Mucosa of rectum (tissue), 2 donors: ENCODE data around the gene USP40.

Source experiments
- H3K27ac ChIP-seq, 2 donors: one replicate each; pipeline ENCODE4 v1.7.0; 2013; ENCODE audit warnings: inconsistent platforms in 2 of 2, low read depth in 2 of 2, low read length in 2 of 2
- H3K27me3 ChIP-seq, 2 donors: one replicate each; pipeline ENCODE4 v1.7.0; 2013; ENCODE audit warnings: low read length in 2 of 2; ENCODE audit not compliant: control insufficient read depth in 2 of 2, insufficient read depth in 2 of 2
- H3K36me3 ChIP-seq, 2 donors: one replicate each; pipeline ENCODE4 v1.7.0; 2013; ENCODE audit warnings: low read length in 2 of 2; ENCODE audit not compliant: control insufficient read depth in 2 of 2, insufficient read depth in 2 of 2
- H3K4me1 ChIP-seq, 2 donors: one replicate each; pipeline ENCODE4 v1.7.0; 2013; ENCODE audit warnings: low read length in 2 of 2, mild to moderate bottlenecking in 1 of 2; ENCODE audit not compliant: control insufficient read depth in 2 of 2, insufficient read depth in 2 of 2
- H3K4me3 ChIP-seq, 2 donors: one replicate each; pipeline ENCODE4 v1.7.0; 2013; ENCODE audit warnings: low read length in 2 of 2
- H3K9ac ChIP-seq, 2 donors: one replicate each; pipeline ENCODE4 v1.7.0; 2013; ENCODE audit warnings: low read length in 2 of 2, low read depth in 1 of 2, mild to moderate bottlenecking in 1 of 2
- H3K9me3 ChIP-seq, 2 donors: one replicate each; pipeline ENCODE4 v1.7.0; 2013; ENCODE audit warnings: low read length in 2 of 2; ENCODE audit not compliant: control insufficient read depth in 2 of 2
- donor health status: healthy.
- donor health status: Normal muscosa, but diverticular disease.

The USP40 gene

DNA sequence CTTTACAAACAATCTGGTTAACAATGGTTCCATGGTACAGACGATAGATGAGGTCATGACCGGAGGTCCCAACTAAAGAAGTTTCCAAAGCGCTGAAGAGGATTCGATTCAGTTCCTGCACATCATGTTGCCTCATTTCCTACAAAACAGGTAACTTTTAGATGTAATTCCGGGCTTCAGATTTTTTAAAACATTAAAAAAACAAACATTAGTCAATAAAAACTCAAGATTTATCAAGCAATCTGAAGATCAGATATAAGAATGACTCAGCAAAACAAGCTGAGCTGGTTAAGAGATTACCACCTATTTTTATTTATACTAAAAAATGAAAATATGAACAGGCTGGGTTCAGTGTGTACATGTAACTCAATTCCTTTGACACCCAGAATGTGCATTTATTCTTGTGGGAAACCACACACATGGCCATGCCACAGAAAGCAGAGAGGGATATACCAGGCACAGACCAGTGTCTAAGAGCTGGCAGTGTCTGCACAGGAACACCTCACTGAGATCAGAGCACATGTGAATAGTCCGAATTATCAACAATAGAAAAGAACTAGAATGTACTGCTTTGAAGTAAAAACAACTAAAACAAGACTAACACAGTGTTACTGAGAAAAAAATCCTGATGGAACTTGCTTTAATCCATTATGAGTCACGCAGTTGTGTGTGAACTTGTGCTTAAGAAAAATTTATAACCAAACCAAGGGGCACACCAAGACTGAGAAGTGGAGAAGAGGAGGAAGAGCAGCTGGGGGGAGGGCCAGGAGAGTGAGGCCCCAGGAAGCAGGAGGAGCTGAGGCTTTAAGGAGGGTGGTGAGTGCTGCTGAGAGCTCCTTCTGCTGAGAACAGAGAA, 9.5 kb downstream of the USP40 start:
- Histone ChIP-seq H3K27ac (no peak overlapping the region), H3K4me1 (no peaks in the 10 kb centered on the region), H3K9me3 (no peaks in the 10 kb centered on the region), H3K27me3 (no peaks in the 10 kb centered on the region), H3K4me3 (no peak overlapping the region), H3K36me3 (peaks cover 20% of the 10 kb centered on the region in 2 donors), H3K9ac (no peak overlapping the region)

DNA sequence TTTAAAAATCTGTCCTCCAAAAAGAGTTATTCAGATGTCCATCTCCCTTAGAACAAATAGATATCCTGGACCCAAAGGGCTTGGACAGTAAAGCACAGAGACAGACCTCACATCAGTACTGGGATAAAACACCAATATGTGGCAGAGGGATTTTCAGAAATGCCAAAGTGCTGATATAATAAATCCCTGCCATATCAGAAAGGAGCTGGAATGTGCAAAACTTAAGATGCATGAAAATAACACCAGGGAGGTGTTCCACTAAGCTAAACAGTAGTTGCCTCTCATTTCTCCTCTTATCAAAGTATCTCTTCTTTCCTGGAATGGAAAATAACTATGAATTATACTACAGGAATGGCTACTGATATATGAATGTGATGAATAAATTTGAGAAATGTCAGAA, 13.2 kb downstream of the USP40 start:
- H3K4me3 ChIP-seq: no peak overlapping the region
- H3K36me3 ChIP-seq: peaks cover 14 to 28% of the 10 kb centered on the region in 2 donors
- no peak overlapping the region for H3K27ac ChIP-seq
- no peaks in the 10 kb centered on the region for H3K27me3 ChIP-seq
- no peak overlapping the region for H3K9ac ChIP-seq
- no peaks in the 10 kb centered on the region for H3K4me1 ChIP-seq
- no peaks in the 10 kb centered on the region for H3K9me3 ChIP-seq

DNA sequence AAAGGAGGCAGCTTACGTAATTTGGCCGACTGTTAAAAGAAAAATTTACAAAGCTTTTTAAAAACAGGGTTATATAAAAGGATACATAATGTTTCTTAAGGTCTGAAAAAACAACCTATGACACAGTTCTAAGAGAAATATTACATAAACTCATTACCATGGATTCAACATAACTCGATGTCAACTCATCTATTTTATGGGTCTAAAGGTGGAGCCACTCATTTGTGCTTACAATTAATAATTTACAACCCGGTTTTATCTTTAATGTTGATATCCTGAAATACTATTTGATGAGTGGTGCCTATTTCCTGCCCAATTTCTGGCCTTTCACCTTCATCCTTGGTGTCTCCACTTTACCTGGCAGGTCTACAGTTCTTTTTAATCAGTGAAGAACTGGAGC, 15.1 kb downstream of the USP40 start:
- no peak overlapping the region for H3K27ac ChIP-seq
- H3K36me3 ChIP-seq: peaks cover 15 to 26% of the 10 kb centered on the region in 2 donors
- H3K9me3 ChIP-seq: no peaks in the 10 kb centered on the region

DNA sequence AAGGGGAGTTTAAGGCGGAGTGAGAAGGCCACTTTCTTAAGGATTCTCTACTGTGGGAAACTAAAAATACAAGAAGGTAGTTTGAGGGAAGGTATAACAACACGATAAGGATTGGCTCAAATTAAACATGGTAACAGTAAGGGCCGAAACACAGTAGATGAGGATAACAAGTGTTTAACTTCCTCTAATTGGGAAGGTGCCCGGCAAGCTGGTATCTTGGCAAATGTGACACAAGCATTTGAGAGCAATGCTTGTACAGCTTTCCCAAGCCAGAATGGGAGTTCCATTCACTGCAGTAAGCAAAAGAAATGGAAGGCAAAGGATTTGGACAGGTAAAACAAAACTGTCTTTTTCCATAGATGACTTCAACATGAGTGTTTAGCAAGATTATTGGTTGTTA, 19.8 kb downstream of the USP40 start:
- Histone ChIP-seq H3K36me3 (peaks cover 11 to 24% of the 10 kb centered on the region in 2 donors), H3K27me3 (no peaks in the 10 kb centered on the region), H3K4me1 (peaks cover 2 to 4% of the 10 kb centered on the region in 2 donors), H3K4me3 (no peak overlapping the region), H3K9ac (no peak overlapping the region), H3K27ac (no peak overlapping the region), H3K9me3 (no peaks in the 10 kb centered on the region)

More for the DNA sequence above, 15.1 kb downstream of the USP40 start:
- Histone ChIP-seq H3K27me3 (no peaks in the 10 kb centered on the region), H3K4me3 (no peak overlapping the region), H3K4me1 (no peaks in the 10 kb centered on the region), H3K9ac (no peak overlapping the region)

DNA sequence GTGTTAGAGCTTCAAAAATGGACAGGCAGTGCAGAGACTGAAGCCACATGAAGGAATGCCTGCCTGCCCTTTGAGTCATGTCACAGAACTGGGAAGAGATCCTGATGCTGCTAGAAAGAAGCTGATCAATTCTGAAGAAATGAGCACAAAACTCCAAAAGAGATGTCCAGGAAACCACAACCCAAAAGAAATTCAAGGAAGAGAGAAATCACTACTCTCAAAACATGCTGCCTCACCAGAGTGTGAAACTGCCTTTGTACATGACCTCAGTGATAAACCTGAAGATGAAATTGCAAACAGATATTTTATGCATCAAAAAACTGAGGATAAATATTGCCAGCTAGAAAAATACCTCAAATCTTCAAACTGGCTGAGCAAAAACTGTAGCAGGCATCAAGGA, 20.5 kb downstream of the USP40 start:
- H3K9me3 ChIP-seq: no peaks in the 10 kb centered on the region
- peaks cover 2 to 4% of the 10 kb centered on the region in 2 donors for H3K4me1 ChIP-seq
- H3K27me3 ChIP-seq: no peaks in the 10 kb centered on the region
- no peak overlapping the region for H3K27ac ChIP-seq
- H3K9ac ChIP-seq: no peak overlapping the region
- no peak overlapping the region for H3K4me3 ChIP-seq
- H3K36me3 ChIP-seq: peaks cover 11 to 21% of the 10 kb centered on the region in 2 donors

DNA sequence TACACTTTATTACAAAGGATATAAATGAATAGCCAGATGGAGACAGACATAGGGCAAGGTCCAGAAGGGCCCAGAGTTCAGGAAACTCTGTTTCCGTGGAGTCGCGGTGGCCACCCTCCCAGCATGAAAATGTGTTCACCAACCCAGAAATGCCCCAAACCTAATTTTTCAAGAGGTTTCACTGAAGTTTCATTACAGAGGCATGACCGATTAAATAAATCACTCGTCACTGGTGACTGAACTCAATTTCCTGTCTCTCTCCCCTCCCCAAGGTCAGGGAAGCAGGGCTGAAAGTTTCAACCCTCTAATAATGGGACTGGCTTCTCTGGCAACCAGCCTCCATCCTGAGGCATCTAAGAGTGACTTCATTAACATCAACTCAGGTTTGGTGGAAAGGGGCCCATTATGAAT, 22.4 kb downstream of the USP40 start:
- H3K4me3 ChIP-seq: no peak overlapping the region
- no peak overlapping the region for H3K9ac ChIP-seq
- H3K27me3 ChIP-seq: no peaks in the 10 kb centered on the region
- H3K4me1 ChIP-seq: peaks cover 2 to 4% of the 10 kb centered on the region in 2 donors
- H3K36me3 ChIP-seq: peaks cover 11 to 22% of the 10 kb centered on the region in 2 donors
- H3K27ac ChIP-seq: no peak overlapping the region
- no peaks in the 10 kb centered on the region for H3K9me3 ChIP-seq

DNA sequence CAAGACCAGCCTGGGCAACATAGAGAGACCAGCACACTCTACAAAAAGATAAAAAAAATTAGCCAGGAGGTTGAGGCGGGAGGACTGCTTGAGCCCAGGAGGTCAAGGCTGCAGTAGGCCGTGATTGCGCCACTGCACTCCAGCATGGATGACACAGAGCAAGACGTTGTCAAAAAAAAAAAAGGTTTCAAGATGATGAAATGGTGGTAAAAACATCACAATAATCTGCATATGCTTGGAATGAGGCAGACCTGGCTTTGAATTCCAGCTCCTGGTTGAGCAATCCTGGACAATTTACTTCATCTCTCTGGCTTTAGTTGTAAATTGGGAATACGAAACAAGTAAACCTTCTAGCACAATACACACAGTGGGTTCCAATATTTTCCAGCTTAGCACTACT, 24.1 kb downstream of the USP40 start:
- no peak overlapping the region for H3K4me3 ChIP-seq
- H3K36me3 ChIP-seq: peaks cover 11 to 14% of the 10 kb centered on the region in 2 donors
- peaks cover 2 to 4% of the 10 kb centered on the region in 2 donors for H3K4me1 ChIP-seq
- no peaks in the 10 kb centered on the region for H3K27me3 ChIP-seq
- no peak overlapping the region for H3K9ac ChIP-seq
- no peak overlapping the region for H3K27ac ChIP-seq
- H3K9me3 ChIP-seq: no peaks in the 10 kb centered on the region

DNA sequence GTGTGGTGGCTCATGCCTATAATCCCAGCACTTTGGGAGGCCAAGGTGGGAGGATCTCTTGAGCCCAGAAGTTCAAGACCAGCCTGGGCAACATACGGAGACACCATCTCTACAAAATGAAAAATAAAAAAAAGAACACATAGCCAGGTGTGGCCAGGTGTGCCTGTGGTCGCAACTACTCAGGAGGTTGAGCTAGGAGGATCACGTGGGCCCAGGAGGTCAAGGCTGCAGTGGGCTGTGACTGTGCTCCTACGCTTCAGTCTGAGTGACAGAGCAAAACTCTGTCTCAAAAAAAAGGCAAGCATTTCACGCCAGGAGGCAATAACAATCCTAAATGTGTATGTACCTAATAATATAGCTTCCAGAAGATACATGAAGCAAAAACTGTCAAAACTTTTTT, 27.8 kb downstream of the USP40 start:
- Histone ChIP-seq H3K4me3 (no peak overlapping the region), H3K27ac (no peak overlapping the region), H3K27me3 (no peaks in the 10 kb centered on the region), H3K4me1 (peaks cover 0 to 1% of the 10 kb centered on the region in 2 donors), H3K9me3 (no peaks in the 10 kb centered on the region), H3K9ac (no peak overlapping the region), H3K36me3 (peaks cover 0 to 3% of the 10 kb centered on the region in 2 donors)

DNA sequence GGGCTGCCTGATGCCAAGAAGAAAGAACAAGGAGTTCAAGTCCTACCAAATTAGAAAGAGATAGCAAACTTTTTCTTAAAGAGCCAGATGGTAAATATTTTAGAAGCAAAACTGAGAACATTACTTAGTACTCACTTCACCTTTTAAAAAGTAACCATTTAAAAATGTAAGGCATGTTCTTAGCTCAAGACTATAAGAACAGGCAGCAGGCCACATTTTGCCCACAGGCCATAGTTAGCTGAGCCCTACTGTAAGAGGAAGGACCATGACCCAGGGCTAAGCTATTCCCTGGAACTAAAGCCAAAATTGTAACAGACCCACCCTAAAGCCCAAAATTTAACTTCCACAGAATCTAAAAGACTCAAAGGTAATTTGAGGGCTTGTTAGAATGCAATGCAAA, 31.3 kb downstream of the USP40 start:
- Histone ChIP-seq H3K4me3 (no peak overlapping the region), H3K4me1 (no peaks in the 10 kb centered on the region), H3K9me3 (no peaks in the 10 kb centered on the region), H3K27me3 (no peaks in the 10 kb centered on the region), H3K36me3 (peaks cover 6 to 7% of the 10 kb centered on the region in 2 donors), H3K27ac (no peak overlapping the region), H3K9ac (no peak overlapping the region)

DNA sequence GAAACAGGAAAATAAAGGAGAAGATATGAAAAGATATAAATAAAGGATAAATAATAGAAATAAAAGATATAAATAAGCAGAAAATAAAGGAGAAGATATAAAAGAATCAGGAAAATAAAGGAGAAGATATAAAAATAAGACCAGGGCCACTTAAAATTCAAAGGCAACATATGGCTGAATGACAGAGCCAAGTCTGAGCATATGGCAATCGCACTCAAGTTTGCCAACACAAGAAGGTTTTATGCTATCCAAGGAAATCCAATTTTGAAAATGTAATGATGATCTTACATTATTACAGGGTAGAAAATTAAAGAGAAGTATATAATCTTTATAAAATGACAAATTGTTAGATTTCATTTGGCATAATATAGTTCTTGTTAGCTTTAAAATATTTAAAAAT, 33.6 kb downstream of the USP40 start:
- Histone ChIP-seq H3K9ac (no peak overlapping the region), H3K36me3 (peaks cover 6 to 15% of the 10 kb centered on the region in 2 donors), H3K4me1 (no peaks in the 10 kb centered on the region), H3K27me3 (no peaks in the 10 kb centered on the region), H3K27ac (no peak overlapping the region), H3K4me3 (no peak overlapping the region), H3K9me3 (no peaks in the 10 kb centered on the region)
